ENCODE measurements around the gene FBXW7.
"Not testable (repeated sequence)": the region's sequence is repeated elsewhere in the genome, so short reads cannot be mapped to it uniquely, and the experiment has no call there.

Gene FBXW7, protein sequence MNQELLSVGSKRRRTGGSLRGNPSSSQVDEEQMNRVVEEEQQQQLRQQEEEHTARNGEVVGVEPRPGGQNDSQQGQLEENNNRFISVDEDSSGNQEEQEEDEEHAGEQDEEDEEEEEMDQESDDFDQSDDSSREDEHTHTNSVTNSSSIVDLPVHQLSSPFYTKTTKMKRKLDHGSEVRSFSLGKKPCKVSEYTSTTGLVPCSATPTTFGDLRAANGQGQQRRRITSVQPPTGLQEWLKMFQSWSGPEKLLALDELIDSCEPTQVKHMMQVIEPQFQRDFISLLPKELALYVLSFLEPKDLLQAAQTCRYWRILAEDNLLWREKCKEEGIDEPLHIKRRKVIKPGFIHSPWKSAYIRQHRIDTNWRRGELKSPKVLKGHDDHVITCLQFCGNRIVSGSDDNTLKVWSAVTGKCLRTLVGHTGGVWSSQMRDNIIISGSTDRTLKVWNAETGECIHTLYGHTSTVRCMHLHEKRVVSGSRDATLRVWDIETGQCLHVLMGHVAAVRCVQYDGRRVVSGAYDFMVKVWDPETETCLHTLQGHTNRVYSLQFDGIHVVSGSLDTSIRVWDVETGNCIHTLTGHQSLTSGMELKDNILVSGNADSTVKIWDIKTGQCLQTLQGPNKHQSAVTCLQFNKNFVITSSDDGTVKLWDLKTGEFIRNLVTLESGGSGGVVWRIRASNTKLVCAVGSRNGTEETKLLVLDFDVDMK

DNA sequence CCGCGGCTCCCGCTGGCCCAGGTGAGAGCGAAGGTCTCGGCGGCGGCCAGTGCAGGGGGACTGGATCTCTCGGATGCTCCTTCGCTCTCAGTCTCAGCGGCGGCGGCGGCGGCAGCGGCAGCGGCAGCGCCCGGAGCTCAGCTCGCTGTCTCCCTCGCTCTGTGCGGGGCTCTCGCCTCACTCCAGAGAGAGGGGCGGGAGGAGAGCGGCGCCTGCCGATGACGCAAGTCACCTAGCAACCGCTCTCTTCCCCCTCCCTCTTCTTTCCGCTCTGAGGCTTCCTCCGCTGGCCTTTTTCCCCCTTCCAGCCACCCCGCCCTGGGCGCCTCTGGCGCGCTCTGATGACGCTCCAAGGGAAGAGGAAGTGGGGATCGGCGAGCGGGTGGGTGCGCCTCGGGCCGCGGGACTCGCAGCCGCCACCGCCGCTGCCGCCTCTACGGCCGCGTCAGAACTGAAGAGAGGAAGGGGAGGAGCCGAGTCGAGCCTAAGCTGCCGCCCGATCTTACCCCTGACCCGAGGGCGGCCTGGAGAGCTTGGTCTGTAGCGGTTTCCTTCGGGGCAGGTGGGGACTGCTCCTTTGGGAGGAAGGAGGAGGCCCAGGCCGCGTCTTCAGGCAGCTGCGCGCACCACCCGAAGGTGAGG lies at the start of gene FBXW7:
TSS of gene FBXW7 (minus strand) at position 190 of the 642 bp plus-strand sequence. CDS start 124,289 bp downstream, outside the sequence.
- peak; percentile 100 for DNase-seq (ENCODE audit: low spot score)

DNA sequence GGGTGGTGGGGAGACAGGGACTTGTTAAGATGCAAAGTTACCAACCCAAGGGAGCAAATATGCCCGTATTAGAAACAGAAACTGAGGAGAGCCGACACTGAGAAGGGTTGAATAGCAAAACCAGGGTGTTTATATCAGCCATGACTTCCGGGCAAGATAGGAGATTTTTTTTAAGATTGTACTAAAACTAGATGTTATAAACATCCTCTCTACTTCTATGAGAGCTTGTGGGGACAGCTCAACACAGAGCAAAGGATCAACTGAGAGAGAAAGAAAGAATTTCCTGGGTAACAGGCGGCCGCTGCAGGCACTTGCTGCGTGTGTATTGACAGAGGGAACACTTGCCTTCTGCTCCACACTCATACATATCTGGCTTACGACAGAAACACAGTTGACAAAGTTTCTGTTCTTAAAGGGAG lies 49.1 kb upstream of the FBXW7 start:
- peak; percentile 12 for DNase-seq (ENCODE audit: low spot score)

DNA sequence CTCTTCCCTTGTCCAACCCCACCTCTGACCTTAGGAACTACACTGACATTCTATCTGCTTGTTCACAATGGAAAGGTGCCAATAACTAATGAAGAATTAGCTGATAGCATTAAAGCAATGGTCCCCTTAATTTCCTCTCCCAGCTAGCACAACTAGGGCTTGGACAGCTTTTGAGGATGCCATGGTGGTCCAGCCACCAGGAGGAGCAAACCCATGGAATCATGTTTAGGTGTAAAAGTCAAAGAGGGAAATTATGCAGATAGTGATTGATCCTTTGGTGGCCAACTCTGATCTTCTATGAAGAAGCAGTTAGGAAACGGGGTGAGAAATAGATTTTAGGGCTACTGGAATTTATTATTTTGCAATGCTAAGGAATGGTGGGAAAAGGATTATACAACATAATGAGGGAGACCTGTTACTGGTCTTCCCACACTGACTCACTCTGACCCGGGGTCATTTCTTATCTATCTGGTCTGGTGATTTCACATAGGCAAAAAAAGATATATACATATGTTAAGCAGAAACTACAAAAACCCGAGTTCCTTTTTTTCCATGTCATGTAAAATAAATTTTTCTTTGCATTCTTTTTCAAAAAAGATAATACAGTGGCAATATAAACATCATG lies 45.8 kb upstream of the FBXW7 start:
- no peak for DNase-seq (ENCODE audit: low spot score)

DNA sequence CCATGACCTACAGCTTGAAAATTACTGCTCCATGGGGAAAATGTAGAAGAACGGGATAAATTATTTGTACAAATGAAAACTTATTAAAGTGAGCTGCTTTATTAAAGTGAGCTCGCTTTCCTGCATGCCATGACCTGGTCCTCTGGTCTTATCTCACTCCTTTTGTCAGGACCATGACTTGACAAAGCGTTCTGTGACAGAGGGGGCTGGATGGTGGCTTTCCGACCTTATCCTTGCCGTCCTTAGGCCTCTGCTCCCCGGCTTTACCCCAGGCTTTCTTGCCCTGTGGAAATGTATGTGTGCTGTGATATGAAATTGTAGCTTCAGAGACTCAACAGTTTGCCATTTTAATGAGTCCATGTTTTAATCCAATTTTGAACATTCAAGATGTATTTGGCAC lies 44.0 kb upstream of the FBXW7 start:
- DNase-seq (ENCODE audit: low spot score) = no peak

DNA sequence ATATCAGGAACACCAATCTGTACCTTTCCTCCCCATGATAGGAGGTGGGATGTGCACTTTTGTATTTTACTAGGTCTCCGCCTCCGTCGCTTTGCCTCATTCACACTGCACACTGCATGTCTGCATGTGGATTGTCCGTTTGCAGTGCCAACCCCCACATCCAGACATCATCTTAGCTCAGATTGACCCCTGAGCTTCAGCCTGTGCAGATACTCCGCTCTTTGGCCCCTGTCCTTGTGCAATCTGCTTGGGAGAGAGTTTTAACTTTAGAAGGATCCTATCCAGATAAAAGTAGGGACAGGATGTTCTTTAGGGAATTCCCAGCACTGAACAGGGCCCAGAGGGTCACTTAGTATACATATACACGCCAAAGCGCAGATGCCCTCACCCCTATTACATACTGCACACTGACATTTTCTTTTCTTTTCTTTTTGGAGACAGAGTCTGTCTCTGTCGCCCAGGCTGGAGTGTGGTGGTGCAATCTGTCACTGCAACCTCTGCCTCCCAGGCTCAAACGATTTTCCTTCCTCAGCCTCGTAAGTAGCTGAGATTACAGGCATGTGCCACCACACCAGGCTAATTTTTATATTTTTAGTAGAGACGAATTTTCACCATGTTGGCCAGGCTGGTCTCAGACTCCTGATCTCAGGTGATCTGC lies 43.3 kb upstream of the FBXW7 start:
- DNase-seq (ENCODE audit: low spot score) = no peak

DNA sequence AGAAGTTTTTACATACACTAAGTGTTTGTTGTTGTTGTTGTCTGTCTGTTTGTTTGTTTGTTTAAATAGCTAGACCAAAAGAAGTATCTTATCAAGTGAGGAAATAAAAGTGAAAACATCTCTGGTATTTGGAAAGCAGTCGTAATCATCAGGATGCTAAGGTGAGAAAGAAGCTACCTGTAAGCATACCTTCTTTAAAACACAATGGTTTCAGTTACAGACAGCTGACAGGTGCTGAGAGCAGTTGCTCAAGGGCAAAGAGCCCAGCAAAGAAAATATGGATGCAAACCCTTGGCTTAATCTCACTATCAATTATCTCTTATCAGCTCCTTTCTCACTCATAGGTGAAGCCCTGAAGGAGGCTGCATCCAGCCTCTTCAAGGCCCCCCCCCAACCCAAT lies 42.8 kb upstream of the FBXW7 start:
- no peak for DNase-seq (ENCODE audit: low spot score)

DNA sequence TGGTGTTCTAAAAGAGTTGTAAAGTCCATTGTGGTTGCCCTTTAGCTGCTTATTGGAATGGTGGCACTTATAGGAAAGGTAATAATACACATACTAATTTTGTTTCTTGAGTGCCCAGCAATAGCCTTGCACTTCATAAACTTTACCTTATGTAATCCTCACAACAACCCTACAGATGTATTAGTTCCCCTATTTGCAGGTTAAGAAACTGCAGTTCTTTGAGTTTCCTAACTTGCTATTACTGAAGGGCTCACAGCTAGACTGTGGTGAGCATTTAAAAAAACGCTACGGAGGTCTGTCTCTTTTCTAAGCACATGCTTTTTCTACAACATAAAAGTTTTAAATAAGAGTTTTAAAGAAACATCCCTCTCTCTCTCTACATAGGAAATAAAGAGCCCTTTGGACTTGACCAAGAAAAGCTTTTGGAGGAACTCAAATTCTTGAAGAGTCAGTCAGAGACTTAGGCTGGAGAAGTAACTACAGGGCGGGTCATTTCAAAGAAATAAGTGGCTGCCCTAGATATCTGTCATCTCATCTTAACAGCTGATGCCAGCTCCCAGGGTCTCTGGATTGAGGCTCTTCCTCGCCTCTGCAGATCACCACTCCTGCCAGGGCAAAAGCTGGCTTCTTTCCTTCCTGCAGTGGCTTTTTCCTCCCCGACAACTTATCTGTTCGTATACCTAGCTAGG lies 42.0 kb upstream of the FBXW7 start:
- DNase-seq (ENCODE audit: low spot score) = no peak

DNA sequence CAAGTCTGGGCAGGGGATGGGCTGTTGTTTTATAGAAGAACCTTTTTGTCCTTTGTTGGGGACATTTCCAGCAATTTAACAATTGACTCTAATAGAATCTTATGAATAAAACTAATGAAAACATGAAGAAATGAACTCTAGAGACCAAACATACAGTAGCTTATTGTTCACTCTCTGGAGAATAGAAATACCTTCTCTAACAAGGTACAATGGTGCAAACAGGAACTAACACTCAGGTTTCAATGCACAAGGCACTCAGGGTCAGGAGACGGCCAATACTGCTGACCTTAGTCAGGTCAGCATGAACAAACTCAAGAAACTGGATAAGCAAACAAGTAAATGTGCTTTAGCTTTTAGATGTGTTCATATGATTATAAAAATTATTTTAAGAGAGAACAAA lies 39.6 kb upstream of the FBXW7 start:
- DNase-seq (ENCODE audit: low spot score) = no peak

DNA sequence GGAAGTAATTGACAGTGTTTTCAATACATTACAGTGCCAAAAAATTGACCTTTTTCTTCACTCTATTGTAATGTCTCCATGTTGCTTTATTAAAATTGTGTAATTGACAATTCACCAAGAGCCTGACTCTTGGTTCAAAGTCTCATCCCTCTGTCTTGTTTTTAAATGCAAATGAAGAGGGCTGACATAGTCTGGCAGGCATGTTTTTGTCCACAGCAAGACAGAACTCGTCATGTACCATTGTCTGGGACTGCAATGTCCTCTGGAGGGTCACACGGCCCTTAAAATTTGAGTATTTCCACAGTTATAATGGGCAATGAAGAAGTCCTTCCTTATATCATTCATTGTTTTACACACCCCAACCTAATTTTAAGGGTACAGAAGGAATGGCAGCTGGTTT lies 38.0 kb upstream of the FBXW7 start:
- no peak for DNase-seq (ENCODE audit: low spot score)

DNA sequence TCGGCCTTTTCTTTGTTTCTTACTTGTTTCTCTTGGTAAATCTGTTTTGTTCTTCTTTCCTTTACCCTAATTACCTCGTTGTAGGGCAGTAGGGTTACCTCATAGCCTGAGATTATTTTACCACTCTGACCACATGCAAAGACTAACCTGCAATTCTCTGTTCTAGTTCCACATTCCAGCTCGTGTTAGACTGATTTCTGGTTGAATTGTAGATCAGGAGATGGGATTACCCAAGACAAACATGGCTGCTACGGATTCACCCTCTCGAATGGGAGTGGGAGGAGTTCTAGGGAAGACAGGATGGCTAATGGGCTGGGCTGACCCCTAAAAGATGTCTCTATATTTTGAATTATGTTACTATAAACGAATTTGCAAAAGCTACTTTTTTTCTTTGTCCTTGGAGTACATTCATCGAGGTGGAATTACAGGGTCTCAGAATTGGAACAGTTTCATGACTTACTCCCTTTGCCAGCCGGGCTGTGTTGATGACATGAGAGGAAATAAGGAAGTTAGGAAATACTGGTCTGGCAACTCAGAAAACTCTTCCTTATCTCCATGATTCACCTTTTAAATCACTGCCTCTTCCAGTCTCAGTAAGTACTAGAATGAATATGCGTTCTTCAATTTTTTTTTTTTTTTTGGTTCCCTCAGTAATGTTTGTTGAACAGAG lies 36.7 kb upstream of the FBXW7 start:
- no peak for DNase-seq (ENCODE audit: low spot score)

DNA sequence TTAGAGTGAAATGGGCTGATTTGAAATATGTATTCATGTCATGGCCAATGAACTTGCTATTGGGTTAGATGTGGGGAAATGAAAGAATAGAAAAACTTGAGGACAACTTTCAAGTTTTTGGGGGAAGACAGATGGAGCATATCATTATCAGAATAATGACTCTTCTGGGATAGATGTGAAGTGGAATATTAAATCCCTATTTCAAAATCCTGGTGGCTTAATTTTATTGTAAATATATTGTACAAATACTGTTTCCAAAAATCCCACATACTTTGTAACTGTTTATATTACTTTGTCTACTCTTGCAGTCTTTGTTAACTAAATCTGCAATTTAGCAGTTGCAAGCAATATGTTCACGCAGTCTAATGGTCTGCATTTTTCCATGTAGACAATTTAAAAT lies 35.9 kb upstream of the FBXW7 start:
- DNase-seq (ENCODE audit: low spot score) = no peak

DNA sequence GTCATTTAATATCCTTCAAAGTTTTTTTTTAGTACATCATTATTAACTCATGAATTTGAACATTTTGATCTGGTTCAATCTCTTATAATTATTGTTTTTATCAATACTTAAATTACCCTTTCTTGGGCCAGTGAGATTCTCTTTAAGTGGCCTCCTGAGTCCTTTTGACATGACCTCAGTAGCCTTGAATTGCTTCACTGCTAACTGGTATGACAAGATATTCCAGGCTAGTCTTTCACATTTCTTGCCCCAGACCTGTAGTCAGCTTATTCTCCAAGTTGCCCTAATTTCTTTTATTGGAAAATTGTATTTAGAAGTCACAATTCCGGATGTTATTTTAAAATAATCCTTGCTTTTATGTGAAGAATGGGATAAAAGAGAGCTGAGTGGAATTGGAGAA lies 35.4 kb upstream of the FBXW7 start:
- no peak for DNase-seq (ENCODE audit: low spot score)

DNA sequence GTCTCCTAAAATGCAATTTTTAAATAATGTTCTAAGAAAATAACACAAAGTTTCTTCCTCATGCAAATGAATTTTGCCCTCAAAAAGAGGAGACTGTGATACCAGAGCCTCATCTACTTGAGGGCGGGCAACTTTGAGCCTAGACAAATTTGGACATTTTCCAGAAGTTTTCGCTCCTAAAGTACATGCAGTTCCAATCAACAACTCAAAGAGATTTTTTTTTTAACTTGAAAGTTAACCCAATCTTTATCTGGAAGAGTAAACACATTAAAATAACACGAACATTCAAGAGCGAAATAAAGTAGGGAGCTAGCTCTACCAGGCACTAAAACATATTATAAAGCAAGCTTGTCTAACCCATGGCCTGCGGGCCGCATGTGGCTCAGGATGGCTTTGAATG lies 29.4 kb upstream of the FBXW7 start:
- DNase-seq (ENCODE audit: low spot score) = no peak

DNA sequence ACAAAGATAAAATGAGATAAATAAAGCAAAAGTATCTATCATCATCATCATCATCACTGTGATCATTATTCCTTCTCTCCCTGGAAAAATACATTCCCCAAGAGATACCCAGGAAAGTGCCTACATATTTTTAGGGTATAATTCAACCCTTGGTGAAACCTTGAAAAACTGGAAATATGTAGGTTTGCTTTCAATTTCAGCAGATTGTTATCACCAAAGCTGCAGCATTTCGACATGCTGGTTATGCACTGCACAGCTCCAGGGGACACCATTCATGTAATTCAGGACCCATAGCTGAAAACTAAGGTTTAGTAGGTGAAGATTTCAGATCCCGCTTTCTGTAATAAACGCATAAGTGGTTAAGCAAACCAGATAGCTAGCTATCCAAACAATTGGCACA lies 28.4 kb upstream of the FBXW7 start:
- DNase-seq (ENCODE audit: low spot score) = no peak

DNA sequence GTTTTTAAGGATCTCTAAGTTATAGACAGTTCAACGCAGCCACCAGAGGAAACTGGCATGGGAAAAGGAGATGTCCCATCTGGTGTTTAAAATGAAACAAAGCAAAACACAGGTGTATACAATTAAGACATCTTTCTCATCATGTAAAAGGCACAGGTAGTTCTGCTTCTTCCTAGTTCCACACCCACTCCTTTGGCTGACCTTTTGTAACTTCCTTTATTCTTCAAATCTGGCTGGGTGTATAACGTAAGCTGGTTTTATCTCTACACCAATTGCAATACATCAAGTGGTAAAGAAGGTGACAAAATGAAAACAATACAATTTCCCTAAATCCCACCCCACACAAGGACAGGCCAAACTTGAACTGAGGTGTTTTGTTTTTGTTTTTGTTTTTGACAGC lies 27.3 kb upstream of the FBXW7 start:
- DNase-seq (ENCODE audit: low spot score) = no peak

DNA sequence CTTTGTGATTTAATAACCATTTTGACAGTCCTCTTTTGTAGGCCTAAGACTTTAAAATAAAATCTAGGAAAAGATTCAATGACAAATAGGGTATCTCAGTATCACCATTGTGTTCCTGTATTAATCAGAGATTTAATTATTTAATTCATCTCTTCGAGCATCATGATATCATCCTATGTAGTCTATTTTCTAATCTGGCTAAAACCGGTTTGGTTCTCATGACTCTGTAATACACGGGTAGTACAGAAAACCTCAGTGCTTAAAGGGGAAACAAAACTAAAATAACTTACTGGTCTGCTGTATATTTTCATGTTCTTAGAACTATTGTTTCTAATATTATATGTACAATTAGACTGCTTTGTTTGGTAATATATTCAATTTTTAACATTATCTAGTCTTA lies 23.7 kb upstream of the FBXW7 start:
- DNase-seq (ENCODE audit: low spot score) = no peak

DNA sequence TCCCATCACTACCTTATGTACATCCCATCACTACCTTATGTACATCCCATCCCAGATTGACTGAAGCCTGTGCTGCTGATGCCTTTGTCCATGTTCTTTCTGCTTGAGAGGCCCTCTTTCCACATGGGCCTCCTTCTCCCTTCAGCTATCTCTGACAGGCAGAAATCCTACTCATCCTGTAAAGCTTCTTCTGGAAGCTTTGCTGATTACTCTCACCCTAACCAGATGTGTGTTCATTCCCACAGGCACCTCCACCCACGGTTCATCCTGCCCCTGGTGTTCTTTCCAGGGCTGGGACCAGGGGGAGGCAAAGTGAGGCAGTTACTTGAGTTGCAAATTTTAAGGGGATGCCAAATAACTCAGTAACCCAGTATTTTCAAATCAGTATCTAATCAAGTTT lies 22.5 kb upstream of the FBXW7 start:
- DNase-seq (ENCODE audit: low spot score) = no peak

DNA sequence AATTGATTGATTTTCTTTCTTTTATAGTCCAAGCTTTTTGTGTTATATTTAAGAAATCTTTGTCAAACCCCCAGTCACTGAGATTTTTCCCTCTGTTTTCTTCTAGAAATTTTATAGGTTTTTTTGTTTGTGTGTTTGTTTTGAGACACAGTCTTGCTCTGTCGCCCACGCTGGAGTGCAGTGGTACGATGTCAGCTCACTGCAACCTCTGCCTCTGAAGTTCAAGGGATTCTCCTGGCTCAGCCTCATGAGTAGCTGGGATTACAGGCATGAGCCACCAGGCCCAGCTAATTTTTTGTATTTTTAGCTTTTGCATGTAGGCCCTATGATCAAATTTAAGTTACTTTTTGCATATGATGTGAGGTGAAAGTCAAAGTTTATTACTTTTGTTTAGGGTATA lies 20.9 kb upstream of the FBXW7 start:
- DNase-seq (ENCODE audit: low spot score) = no peak

DNA sequence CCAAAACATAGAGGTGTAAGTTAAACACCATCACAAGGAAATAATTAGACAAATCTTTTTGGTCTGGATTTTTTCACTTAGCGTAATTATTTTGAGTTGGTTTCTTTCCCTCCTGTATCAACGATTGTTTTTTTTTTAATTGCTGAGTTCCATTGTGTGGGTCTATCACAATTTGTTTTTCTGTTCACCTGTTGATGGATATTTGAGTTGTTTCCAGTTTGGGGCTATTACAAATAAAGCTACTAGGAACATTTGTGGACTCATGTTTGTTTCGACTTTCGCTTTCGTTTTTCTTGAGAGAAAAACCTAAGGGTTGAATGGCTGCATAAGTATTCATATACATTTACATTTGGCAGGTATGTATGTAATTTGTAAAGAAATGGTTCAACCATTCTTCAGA lies 20.4 kb upstream of the FBXW7 start:
- DNase-seq (ENCODE audit: low spot score) = peak; percentile 23

DNA sequence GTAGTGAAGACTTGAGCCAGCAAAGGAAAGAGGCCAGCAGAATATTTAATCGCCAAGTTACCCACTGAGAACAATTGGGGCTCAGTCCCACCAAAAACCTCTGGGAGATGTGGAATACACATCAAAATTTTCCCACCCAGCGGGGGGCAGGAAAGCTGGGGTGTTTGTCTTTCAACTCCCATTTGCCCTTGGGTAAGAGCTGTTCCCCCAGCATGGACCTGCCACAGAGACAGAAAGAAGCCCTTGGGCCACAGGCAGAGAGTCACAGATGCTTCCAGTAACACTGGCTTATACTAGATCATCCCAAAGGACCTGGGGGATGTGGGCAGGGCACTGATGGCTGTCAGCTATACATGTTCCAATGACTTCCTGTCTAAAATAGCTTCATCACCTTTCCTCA lies 18.9 kb upstream of the FBXW7 start:
- no peak for DNase-seq (ENCODE audit: low spot score)

DNA sequence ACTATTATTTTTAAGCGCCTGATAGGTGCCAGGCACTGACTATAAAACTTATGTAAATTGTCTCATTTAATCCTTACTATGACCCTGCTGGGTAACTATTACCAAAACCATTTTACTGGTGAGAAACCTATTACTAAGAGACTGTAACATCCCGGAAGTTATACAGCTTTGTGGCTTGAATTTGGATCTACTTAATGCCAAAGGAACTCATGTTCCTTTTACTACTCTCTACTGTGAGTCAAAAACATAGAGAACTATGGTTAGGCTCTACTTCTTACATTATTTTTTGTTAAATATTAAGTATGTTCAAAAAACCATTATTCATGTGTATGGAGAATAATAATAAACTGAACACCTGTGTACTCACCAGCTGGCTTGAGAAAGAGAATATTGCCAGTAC lies 14.8 kb upstream of the FBXW7 start:
- not testable (repeated sequence) for DNase-seq (ENCODE audit: low spot score)

All from CD4-positive, alpha-beta T cell treated with Interleukin-15 for 4 hours (primary cell).